ENCODE results near the gene TMEM69. TPM values are rescaled to one million over a fixed set of nuclear protein-coding genes. Genes with fewer than 3 reads are reported as not detected.

Gene TMEM69
- total and polyA plus RNA-seq, 2 of the 13 experiments (the other 11 are each of a cell fraction or from before 2014, with no cell fraction given) = 25.4 to 135 TPM

DNA sequence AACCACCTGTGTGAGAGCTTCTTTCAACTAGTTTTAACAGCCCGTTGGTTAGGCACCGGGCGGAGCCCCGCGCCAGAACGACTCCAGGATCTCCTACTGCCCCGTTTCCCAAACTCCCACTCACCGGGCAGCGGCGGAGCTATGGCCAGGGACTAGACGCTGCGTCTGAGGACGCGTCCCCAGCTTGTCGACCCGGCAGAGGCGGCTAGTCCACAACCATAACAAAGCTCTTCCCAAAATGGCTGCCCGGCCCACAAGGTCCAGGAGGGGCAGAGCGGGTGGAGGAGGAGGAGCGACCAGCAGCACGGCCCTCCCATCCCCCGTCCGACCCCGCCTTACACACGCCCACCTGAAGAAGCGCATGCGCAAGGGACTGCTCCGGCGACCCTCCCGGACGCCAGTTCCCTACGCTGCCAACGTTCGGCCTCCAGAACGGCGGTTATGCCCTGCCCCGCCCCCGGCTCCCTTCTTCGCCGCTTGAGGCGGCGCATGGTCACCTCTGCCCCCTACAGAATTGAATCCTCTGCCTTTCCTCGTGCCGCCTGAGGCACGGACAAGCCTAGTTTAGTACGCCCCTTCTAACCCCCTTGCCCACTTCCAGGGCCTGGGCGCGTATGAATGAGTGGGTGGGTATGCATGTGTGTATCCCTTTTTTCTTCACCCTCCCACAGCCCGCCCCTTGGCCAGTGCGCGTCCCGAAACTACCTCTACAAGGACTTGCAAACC is 1.5 kb upstream of the TMEM69 start, which contains the start of gene GPBP1L1 (continued):
- peak; percentile 77 for TF ChIP-seq ZHX2 (IDR thresholded peaks at IDR 0.05; ENCODE audit: low read depth)
- TF ChIP-seq ZHX2 (CRISPR knock-in tag; IDR thresholded peaks at IDR 0.05; ENCODE audit: borderline replicate concordance) = no peak
- TF ChIP-seq, protein P1, sequence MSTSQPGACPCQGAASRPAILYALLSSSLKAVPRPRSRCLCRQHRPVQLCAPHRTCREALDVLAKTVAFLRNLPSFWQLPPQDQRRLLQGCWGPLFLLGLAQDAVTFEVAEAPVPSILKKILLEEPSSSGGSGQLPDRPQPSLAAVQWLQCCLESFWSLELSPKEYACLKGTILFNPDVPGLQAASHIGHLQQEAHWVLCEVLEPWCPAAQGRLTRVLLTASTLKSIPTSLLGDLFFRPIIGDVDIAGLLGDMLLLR (CRISPR knock-in tag; IDR thresholded peaks at IDR 0.05) = peak; percentile 60; the same call in 1 of the 2 replicates
- TF ChIP-seq, protein P2, sequence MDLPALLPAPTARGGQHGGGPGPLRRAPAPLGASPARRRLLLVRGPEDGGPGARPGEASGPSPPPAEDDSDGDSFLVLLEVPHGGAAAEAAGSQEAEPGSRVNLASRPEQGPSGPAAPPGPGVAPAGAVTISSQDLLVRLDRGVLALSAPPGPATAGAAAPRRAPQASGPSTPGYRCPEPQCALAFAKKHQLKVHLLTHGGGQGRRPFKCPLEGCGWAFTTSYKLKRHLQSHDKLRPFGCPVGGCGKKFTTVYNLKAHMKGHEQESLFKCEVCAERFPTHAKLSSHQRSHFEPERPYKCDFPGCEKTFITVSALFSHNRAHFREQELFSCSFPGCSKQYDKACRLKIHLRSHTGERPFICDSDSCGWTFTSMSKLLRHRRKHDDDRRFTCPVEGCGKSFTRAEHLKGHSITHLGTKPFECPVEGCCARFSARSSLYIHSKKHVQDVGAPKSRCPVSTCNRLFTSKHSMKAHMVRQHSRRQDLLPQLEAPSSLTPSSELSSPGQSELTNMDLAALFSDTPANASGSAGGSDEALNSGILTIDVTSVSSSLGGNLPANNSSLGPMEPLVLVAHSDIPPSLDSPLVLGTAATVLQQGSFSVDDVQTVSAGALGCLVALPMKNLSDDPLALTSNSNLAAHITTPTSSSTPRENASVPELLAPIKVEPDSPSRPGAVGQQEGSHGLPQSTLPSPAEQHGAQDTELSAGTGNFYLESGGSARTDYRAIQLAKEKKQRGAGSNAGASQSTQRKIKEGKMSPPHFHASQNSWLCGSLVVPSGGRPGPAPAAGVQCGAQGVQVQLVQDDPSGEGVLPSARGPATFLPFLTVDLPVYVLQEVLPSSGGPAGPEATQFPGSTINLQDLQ (CRISPR knock-in tag; IDR thresholded peaks at IDR 0.05) = 0 out of 2 replicates have a peak, but pooled peaks have one; percentile 14
- TF ChIP-seq SAP130 (CRISPR knock-in tag; IDR thresholded peaks at IDR 0.05; ENCODE audit: low read depth) = peak; percentile 80
- TF ChIP-seq, protein P3, sequence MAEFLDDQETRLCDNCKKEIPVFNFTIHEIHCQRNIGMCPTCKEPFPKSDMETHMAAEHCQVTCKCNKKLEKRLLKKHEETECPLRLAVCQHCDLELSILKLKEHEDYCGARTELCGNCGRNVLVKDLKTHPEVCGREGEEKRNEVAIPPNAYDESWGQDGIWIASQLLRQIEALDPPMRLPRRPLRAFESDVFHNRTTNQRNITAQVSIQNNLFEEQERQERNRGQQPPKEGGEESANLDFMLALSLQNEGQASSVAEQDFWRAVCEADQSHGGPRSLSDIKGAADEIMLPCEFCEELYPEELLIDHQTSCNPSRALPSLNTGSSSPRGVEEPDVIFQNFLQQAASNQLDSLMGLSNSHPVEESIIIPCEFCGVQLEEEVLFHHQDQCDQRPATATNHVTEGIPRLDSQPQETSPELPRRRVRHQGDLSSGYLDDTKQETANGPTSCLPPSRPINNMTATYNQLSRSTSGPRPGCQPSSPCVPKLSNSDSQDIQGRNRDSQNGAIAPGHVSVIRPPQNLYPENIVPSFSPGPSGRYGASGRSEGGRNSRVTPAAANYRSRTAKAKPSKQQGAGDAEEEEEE (CRISPR knock-in tag; IDR thresholded peaks at IDR 0.05; ENCODE audit: borderline replicate concordance) = no peak
- peak; percentile 39; the same call in 1 of the 2 replicates for TF ChIP-seq REPIN1 (CRISPR knock-in tag; IDR thresholded peaks at IDR 0.05; ENCODE audit: borderline replicate concordance, low read depth)
- TF ChIP-seq HNF1B (CRISPR knock-in tag; IDR thresholded peaks at IDR 0.05) = 0 out of 2 replicates have a peak, but pooled peaks have one; percentile 48
- TF ChIP-seq TOPORS (CRISPR knock-in tag; IDR thresholded peaks at IDR 0.05) = 0 out of 2 replicates have a peak, but pooled peaks have one; percentile 1
- 0 out of 2 replicates have a peak, but pooled peaks have one; percentile 8 for TF ChIP-seq FOXO1 (CRISPR knock-in tag; IDR thresholded peaks at IDR 0.05)
- peak; percentile 39; the same call in 1 of the 2 replicates for TF ChIP-seq ELF3 (CRISPR knock-in tag; IDR thresholded peaks at IDR 0.05)
- TF ChIP-seq TAF1 (CRISPR knock-in tag; IDR thresholded peaks at IDR 0.05) = peak; percentile 81
- peak; percentile 84 for TF ChIP-seq RBFOX2 (IDR thresholded peaks at IDR 0.05; ENCODE audit: low read depth, low read length)

All from HepG2 (cell line).